ENCODE data around the gene STX8.

Gene STX8

DNA sequence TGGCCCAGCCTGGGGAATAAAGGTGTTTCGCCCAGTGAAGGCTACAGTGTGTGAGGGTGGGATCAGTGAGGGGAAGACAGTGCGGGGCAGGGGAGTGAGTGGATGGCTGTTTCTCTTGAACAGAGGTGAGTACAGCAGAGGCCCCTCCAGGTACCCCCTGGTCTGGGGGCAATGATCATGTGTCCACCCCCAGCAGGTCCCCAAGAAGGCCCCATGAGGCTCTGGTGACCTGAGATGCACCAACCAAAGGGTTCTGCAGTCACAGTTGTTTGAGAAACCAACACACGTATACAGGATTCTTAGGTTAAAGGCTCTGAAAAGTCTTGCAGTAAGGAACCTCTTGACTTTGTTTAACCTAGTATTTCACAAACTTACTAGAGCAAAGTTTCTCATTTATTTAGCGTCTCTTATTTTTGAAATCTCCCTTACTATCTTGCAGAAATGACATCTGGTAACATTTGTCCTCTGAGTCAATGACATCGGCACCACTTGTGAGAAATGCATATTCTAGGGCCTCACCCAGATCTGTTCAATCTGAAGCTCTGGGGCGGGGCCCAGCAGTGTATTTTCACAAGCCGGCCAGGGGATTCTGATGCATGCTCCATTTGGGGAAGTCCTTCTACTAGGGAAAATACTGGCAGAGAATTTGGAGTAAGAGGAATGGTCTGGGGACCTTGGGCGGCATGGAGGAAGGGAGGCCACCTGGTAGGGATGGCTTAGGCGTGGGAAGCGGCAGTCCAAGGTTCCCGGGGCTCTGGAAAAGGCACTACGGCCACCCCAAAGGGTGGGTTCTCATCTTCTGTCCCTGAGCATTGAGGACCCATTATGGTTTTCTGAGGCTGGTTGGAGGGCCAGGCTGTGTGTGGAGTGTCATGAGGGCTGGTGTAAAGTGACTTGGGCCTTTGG, 337.0 kb downstream of the STX8 start:
- no peak for DNase-seq (ENCODE audit: low read depth)

DNA sequence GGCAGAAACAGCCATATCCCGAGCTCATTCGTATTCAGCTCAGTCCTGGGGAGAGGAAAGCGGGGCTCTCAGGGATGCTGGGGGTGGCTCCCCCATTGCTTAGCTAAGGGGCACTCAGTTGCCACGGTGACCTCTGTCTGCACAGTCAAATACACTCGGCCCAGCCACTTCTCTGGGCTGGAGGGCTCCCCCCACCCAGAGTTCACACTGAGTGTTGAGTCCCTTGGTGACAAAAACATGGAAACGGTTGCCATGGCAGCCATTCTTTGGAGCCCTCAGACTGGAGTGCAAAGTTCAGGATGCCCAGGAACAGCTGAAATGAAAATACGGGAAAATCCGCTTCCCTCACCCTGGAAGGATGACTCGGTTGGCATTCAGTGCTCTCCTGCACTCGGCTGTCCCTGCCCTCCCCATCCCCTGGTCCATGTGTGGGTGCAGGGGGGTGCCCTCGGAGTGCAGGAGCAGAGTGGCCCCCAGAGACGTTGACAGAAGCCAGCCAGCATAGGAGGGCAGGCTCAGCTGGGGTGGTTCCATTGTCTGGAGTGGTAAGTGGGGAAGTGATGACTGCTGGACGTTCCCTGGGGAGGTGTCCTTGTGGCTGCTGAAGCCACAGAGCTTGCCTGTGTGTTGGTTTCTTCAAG, 337.8 kb downstream of the STX8 start:
- no peak for DNase-seq (ENCODE audit: low read depth)

DNA sequence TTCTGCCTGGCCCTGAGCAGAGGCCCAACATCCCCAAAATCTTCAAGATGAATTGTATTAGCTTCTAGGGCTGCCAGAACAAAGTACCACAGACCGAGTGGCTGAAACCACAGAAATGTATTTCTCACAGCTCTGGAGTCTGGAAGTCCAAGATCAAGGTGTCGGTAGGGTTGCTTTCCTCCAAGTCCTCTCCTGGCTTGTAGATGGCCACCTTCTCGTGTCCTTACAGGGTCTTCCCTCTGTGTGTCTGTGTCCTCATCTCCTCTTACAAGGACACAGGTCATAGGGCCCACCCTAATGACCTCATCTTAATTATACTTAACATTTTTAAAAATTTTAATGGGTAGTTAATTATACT, 338.6 kb downstream of the STX8 start:
- no peak for DNase-seq (ENCODE audit: low read depth)

DNA sequence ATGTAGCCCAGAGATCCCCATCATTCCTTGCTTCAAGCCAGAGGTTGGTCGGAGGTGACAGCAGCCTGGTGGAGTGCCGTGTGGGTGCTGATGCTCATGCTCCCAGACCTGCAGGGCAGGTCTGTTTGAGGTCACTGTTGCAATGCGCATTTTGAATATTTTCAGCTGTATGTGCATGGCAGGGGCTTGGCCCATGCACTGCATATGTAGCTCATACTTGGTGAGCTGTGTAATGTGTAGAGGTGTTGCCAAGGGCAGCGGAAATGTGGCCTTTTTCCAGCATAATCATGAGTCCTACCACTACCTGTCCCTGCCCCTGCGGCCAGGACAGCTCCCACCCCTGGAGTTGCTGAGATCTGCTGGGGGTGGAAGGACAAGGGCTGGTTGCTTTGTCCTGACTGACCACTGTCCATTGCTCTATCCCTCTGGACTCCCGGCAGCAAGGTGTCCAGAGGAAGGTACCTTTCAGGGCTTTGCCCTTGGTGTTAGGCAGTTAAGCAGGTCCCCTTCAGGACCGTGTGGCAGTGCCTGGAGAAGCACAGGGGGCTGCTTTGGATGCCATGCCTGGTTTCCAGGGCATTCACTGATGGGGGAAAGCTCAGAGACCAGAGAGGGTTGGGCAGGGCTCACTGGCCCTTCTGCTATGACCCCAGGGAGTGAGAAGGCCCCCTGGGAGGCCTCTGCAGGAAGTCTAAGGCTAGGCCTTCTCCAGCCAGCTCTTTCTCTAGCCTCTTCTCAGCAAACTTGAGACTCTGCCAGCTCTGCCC, 339.2 kb downstream of the STX8 start:
- no peak for DNase-seq (ENCODE audit: low read depth)

DNA sequence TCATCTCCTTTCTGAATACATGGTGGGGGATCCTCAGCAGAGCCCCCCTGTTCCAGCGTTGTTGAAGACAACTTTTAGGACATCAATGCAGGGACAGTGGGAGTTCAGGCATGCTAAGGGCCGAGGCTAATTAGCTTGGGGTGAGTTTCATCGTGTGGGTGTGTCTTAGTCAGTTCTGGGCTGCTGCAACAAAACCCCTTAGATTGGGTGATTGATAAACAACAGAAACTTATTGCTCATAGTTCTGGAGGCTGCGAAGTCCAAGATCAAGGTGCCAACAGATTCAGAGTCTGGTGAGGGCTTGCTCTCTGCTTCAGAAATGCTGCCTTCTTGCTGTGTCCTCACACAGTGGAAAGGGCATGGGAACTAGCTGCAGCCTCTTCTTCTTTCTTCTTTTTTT, 340.3 kb downstream of the STX8 start:
- no peak for DNase-seq (ENCODE audit: low read depth)

DNA sequence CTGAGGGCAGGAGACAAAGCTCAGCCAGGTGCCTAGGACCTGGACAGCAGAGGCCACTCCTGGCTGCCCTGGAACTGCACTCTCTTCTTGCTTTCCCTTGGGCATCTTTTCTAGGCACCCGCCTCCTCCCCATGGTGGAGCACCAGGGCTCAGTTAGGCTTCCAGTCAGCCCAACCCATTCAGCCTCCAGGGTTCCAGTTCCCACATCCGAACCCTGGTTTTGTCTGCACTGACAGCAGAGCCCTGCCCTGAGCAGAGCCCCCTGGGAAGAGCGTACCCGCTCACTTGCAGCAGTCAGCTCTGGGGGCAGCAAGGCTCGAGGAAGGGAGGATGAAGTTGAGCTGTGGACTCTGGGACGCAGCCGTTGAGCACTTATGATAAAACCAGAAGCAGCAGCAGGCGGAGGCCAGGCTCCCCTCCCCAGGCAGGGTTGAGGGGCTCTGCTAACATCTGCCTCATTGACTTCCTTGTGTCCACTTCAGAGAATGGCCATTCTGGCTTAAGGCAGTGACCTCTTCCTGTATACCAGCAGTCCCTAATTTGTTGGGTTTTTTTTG, 341.2 kb downstream of the STX8 start:
- no peak for DNase-seq (ENCODE audit: low read depth)

DNA sequence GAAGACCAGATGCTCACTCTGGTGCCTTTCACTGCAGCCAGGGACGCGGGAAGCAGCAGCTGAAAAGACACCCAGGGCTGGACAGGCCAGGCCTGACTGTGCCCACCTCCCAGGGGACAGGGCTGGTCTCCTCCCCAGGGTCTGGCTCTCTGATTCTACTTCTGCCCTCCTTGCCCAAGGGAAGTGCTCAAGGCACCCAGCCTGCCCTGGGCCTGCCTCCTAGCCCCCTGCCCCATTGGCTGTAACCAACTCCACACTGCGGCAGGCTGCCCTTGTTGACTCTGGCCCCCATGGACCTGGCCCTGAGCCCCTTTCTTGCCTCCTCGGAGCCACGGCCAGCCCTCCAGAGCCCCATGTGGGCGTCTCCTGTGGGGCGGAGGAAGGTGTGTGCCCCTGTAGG, 341.9 kb downstream of the STX8 start:
- no peak for DNase-seq (ENCODE audit: low read depth)

DNA sequence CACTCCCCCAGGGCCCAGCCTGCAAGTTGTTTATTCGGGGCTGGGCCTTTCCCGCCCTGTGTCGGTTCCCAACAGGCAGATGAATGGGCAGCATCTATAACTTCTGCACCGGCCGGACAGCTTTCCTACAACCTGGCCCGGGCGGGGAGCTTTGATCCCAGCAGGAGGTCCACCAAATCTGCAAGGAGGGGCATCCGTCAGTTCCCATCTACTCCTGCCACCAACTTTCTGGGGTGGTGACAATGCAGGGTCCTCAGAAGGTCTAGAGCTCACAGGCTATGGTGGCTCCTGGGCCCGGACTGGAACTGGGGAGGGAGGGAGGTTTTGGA, 342.4 kb downstream of the STX8 start:
- DNase-seq (ENCODE audit: low read depth) = no peak

DNA sequence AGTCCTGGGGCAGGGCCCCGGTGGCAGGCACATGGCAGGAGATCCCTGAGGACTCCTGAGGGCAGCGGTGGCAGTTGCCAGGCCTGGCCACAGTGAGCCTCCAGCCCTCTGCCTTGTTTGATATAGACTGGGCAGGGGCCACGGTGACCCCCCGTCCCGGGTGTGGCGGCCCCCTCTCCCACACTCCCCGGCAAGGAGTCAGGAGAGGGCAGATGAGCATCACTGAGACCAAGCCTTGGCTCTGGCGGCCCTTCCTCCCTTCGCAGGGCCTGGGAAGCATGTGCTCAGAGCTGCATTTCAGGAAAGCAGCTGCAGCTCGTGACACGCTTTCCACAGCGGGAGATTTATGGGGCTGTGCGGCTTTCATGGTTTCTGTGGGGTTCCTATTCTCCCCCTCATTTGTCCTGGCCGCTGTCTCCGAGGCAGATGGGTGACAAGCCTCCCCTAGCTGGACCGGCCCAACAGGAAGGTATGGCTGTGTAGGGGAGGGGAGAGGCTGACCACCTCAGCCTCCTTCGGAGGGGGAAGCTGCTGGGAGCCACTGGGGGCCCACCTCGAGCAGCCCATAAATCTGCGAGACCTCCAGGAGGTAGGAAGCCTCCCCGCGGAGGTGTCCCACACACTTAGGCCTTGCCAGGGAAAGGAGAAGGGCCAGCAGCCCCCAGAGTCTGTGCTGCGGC, 342.9 kb downstream of the STX8 start:
- no peak for DNase-seq (ENCODE audit: low read depth)

DNA sequence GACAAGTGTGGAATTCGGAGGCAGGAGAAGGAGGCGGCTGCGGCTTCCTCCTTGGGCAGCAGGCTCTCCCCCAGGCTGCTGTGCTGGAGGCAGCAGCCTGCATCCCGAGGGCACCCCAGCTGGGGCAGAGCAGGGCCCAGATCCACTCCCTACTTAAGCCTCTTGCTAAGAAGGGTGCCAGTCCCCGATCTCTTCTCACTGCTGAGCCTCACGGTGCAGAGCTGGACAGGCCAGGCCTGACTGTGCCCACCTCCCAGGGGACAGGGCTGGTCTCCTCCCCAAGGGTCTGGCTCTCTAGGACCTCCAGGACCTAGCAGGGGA, 343.5 kb downstream of the STX8 start:
- DNase-seq (ENCODE audit: low read depth) = no peak

DNA sequence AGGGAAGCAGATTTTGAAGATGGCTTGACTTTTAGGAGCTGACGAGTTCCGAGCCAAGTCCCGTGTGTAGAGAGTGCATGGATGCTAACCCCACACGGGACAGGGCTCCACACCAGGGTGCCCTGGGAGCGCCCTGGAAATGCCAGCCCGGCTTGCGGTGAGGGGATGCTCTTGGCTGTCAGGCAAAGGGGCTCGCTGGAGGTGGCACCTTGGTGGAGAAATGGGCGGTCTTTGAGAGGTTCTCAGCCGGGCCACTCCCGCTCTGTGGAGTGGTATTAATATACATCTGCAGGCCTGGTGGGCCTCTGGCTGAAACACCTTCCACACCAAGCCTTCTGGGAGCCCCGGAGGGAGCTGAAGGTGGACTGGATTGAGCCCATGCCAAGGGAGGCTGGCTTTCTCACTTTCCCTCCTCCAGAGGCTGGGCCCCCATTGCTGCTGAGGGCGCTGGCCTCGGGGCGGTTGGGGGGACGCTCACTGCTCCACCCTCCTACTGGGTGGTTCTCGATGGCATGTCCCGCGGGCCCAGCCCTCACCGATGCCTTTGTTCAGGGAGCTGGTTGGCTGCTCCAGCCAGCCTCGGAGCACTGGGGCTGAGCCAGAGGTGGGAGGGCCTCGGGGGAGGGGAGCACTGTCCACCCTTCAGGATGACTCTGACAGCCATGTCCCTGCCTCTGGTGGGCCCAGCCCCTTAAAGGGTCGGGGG, 344.0 kb downstream of the STX8 start:
- no peak for DNase-seq (ENCODE audit: low read depth)

DNA sequence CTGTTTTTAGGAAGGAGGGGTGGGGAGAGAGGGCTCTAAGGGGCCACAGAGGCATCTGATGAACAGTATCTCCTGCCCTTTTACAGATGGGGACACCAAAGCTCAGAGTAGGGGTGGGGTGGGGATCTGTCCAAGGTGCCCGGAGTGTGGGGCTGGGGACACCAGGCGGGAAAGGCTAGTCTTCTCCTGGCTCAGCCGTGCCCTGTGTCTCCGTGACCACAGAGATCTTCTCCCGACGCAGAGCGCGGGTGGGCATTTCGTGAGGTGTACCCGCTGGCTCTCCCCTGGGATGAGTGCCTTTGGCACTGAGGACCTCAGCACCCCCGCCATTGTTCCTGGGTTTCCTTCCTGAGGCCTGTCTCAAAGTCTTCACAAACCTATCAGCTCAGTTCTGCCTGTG, 344.8 kb downstream of the STX8 start:
- DNase-seq (ENCODE audit: low read depth) = no peak

DNA sequence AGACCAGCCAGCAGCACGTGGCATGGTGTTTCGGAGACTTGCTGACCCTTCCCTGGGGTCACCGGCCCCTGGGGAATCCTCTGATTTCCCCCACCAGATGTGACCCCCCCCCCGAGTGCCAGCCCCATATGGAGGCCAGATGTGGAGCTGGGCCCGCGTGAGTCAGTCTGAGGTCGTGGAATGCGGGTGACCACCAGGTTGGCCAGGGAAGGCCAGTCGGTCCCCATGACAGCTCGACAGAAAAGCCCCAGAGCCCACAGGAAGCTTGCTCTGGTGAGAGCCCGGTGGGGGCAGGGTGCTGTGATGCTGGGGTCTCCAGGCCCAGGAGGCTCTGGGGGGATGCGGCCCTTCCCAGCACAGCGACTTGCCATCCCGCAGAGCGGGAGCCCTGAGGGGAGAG, 345.3 kb downstream of the STX8 start:
- DNase-seq (ENCODE audit: low read depth) = no peak

DNA sequence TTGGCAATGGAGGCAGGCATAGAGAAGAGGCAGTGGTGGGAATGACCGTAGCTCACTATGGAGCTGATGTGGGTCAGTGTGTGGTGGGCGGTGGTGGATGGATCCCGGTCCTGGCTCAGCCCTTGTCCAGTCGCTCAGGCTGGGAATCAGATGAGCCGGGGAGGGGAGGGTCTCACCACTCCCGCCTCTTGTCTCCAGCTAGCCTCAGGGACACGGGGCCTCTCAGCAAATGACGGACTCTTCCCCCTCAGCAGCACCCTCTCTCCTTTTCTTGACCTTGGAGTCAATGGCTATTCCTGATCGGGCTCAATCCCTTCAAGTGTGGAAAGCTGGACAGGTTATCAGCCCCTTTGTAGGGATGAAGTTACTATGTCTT, 345.8 kb downstream of the STX8 start:
- DNase-seq (ENCODE audit: low read depth) = no peak

DNA sequence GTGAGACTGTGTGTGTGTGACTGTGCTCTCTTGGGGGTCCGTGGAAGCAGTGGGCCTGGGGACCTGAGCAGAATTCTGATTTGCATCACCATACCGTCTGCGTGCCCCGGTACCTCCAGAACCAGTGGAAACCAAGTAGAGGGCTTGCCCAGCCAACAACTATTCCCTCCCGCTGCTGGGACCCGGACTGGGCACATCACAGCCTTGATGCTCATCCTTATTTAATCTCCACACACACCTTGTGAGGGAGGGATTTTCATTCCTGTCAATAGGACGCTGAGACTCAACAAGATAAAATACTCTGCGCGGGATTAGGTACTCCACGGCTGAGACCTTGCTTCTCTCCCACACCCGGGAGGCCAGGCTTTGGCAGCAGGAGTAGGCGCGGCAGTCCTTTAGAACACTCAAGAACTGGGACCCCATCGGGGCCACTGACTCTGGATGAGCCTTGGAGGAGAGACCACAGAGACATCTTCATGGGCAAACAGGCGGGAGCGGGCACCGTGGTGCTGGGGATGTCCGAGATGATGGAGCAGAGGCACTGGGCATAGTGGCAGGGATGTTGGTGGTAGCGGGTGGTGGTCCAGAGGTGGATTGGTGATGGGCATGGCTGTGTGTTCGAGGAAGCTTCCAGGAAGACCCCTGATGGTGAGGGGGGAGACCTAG, 346.3 kb downstream of the STX8 start:
- no peak for DNase-seq (ENCODE audit: low read depth)

DNA sequence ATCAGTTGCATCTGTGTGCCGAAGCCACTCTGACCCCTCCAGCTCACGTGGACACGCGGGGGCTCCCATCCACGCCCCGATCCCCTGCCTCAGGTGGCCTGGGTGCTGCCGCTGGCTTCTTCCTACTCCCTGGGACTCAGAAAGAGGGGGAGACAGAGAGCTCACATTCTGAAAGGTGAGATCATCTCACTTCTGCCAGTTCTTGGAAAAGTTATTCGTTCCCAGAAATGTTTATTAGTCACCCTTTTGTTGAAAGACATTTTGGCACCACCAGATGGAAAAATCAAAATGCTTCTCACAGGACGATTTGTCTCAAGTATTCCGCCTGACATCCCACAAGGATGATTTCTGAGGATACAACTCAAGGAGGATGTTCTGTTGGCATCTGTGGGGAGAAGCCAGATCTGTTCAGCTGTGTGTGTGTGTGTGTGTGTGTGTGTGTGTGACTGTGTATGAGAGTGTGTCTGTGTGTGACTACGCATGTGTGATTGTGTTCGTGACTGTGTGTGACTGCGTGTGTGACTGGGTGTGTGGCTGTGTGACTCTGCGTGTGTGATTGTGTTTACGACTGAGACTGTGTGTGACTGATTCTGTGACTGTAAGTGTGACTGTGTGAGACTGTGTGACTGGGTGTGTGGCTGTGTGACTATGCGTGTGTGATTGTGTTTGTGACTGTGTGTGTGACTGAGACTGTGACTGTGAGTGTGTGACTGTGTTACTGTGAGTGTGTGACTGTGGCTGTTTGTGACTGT, 347.0 kb downstream of the STX8 start:
- DNase-seq (ENCODE audit: low read depth) = no peak

DNA sequence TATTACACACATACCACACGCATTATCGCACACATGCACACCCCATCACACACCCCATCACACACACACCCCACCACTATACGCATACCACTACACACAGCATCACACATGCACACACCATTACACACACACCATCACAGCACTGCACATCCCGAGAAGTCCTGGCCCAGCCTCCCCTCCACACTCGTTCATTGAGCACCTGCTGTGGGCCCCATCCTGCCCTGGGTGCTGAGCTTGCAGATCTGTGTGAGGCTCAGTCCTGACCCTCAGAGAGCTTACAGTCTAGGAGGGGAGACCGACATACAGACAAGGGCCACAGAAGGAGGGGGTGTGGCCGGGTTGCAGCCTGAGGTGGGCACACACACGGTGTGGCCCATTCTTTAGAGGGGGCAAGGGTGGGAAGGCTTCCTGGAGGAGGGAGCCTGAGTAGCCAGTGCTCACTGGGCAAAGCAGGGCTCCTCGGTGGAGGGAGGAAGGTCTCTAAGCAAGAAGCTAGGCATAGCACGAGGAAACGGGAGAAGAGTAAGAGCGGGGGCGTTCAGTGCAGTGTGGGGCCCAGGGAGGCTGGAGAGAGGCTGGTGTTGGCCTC, 347.7 kb downstream of the STX8 start:
- DNase-seq (ENCODE audit: low read depth) = no peak

DNA sequence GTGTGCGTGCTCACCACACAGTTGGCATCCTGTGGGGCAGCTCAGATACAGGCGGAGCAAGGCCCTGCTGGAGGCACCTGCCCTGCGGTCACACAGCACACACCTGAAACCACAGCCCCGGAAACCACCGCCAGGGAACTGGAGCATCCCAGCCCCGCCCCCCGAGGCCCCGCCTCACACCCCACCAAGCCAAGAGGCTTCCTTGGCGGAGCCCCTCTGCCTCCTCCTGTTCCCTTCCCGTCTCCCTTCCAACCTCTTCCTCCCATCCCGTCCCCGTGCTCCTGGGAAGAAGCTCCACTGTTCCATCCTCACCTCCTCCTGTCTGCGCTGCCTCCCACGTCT, 348.9 kb downstream of the STX8 start:
- DNase-seq (ENCODE audit: low read depth) = no peak

DNA sequence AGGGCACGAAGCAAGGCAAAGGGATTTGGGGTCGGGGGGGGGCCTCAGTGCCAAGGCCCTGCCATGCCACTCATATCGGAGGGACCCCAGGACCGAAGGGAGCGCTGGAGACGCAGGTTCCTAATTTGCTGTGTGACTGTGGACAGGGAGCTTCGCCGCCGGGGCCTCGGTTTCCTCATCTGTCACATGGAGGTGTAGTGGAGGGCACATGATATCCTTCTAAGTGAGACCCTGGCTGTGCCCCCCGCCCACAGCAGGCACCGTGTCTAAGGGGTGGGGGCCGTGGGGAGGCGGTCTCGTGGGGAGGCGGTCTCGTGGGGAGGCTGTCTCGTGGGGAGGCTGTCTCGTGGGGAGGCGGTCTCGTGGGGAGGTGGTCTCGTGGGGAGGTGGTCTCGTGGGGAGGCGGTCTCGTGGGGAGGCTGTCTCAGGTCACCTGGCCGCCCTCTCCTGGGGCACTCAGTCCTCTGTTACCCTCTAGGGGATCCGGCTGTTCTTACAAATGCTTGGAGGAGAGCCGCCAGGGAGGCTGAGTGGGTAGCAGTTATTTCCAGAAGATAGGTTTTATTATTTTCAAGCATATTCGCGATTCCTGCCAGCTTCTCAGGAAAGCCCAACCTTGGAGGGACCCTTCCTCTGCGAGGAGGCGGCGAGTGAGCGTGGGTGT, 349.4 kb downstream of the STX8 start:
- no peak for DNase-seq (ENCODE audit: low read depth)
